C4-2B (cell line): Measurements from ENCODE around the gene SLC6A9.

Experiments used
- CTCF ChIP-seq: fragments of 450-650 bp; conservative IDR thresholded peaks from 2 replicates; pipeline ENCODE4 v1.5.1; 2017; ENCODE audit warnings: mild to moderate bottlenecking
- ZFX ChIP-seq: fragments of 450-650 bp; IDR thresholded peaks from 2 replicates; pipeline ENCODE4 v1.6.1; 2017

GRCh38 chr1:44021581-44022321 is 9.5 kb downstream of the SLC6A9 start:
- TF ChIP-seq CTCF (no peak), ZFX (no peak)
